ENCODE measurements around the gene STAT4. TPM values are rescaled to one million over a fixed set of nuclear protein-coding genes. Genes with fewer than 3 reads are reported as not detected.

Gene STAT4
- total RNA-seq, 4 donors from 2014 or later = 1.0 to 6.6 (median 4.4) TPM

DNA sequence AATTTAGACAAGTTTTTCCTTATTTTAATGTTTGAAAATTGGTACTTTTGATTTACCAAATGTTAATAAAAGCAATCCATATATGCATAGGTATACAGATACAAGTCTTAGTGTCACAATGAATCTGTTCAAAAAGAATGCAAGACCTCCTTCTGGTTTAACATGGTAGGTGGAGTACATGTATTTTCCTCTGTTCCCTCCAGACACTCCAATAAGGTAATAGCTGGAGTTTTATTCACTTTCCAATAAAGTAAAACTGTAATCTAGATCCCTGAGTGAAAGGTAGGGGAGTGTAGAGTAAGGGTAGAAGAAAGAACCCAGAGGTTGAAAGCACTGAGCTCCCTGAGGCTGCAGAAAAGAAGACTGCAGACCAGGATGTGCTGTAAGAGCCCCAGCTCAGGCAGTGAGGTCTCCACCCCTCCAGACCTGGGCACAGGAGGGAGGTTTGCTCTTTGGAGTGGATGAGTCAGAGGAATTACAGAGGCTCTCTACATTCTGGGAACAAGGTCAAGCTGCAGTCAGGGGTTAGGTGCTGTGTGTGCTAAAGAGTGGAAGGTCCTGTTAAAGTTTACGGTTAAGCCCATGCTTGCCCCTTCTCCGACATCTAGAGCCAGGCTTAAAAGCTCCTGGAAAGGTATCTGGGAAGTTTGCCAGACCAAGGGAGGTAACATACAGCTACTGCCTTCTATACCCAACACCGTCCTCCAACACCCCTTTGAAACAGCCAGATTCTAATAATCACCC lies 109.2 kb downstream of the STAT4 start:
- H3K36me3 ChIP-seq = no peaks in the 10 kb centered on the region
- H3K4me3 ChIP-seq (replicated peaks in 1 of 3) = no peak overlapping the region
- WGBS, 2 donors = 27 to 47% methylated on average over 3 of the region's 3 CpGs
- H3K27ac ChIP-seq = no peak overlapping the region
- intact Hi-C loops (cut with DNase I) = no loop called here
- no peaks in the 10 kb centered on the region for H3K9me3 ChIP-seq
- no peaks in the 10 kb centered on the region for H3K27me3 ChIP-seq
- peak; percentile 74 to 76 for DNase-seq
- TF ChIP-seq POLR2A (IDR thresholded peaks at IDR 0.05) = no peak
- TF ChIP-seq, protein P1, sequence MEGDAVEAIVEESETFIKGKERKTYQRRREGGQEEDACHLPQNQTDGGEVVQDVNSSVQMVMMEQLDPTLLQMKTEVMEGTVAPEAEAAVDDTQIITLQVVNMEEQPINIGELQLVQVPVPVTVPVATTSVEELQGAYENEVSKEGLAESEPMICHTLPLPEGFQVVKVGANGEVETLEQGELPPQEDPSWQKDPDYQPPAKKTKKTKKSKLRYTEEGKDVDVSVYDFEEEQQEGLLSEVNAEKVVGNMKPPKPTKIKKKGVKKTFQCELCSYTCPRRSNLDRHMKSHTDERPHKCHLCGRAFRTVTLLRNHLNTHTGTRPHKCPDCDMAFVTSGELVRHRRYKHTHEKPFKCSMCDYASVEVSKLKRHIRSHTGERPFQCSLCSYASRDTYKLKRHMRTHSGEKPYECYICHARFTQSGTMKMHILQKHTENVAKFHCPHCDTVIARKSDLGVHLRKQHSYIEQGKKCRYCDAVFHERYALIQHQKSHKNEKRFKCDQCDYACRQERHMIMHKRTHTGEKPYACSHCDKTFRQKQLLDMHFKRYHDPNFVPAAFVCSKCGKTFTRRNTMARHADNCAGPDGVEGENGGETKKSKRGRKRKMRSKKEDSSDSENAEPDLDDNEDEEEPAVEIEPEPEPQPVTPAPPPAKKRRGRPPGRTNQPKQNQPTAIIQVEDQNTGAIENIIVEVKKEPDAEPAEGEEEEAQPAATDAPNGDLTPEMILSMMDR (IDR thresholded peaks at IDR 0.05) = no peak
- peaks cover 0 to 7% of the 10 kb centered on the region in 2 donors for H3K4me1 ChIP-seq

DNA sequence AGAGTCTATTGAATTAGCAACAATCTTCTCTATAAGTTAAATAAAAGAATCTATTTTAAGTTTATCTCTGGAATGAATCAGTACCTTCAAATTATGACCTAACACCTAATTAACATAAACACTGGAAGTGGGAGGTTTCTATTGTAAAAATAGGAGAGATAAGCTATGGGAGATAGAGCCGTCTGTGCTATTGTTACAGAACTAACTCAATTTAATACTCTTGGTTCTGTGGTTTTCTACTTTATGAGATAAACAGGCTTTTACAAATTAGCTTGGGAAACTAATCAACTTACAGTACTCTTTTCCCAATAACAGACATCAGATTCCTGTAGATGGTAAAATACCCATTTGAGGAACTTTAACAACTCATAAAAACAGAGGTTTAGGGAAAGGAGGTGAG lies 111.2 kb downstream of the STAT4 start:
- 94% methylated on average over 1 of the region's 1 CpG for WGBS, 2 donors
- H3K27ac ChIP-seq = no peak overlapping the region
- no peaks in the 10 kb centered on the region for H3K9me3 ChIP-seq
- peaks cover 0 to 12% of the 10 kb centered on the region in 2 donors for H3K4me1 ChIP-seq
- DNase-seq = no peak
- H3K4me3 ChIP-seq (replicated peaks in 1 of 3) = no peak overlapping the region
- TF ChIP-seq, protein P1 (IDR thresholded peaks at IDR 0.05) = no peak
- TF ChIP-seq POLR2A (IDR thresholded peaks at IDR 0.05) = no peak
- H3K27me3 ChIP-seq = no peaks in the 10 kb centered on the region
- intact Hi-C loops (cut with DNase I) = no loop called here
- no peaks in the 10 kb centered on the region for H3K36me3 ChIP-seq

DNA sequence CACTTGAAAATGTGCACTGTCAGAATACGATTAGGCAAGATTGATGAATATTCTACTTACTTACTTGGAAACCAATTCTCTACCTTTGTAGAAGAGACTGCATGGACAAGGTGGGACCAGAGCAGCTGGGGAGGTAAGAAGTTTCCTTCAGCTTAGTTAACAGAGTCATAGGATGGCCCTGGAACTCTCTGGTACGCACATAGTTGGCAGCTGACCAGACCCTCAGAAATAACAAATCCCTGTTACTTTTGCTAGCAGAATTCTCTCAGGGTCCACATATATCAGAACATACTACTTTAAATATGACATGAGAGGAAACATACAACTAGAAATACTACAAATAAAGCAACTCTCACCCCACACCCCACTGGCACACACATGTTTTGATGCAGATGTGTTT lies 112.1 kb downstream of the STAT4 start:
- no peaks in the 10 kb centered on the region for H3K9me3 ChIP-seq
- intact Hi-C loops (cut with DNase I) = no loop called here
- H3K27ac ChIP-seq = no peak overlapping the region
- WGBS, 2 donors = 78 to 85% methylated on average over 2 of the region's 2 CpGs
- DNase-seq = peak; percentile 36 to 39
- H3K36me3 ChIP-seq = no peaks in the 10 kb centered on the region
- H3K4me1 ChIP-seq = peaks cover 0 to 12% of the 10 kb centered on the region in 2 donors
- no peak overlapping the region for H3K4me3 ChIP-seq (replicated peaks in 1 of 3)
- TF ChIP-seq POLR2A (IDR thresholded peaks at IDR 0.05) = no peak
- TF ChIP-seq, protein P1 (IDR thresholded peaks at IDR 0.05) = no peak
- H3K27me3 ChIP-seq = no peaks in the 10 kb centered on the region

DNA sequence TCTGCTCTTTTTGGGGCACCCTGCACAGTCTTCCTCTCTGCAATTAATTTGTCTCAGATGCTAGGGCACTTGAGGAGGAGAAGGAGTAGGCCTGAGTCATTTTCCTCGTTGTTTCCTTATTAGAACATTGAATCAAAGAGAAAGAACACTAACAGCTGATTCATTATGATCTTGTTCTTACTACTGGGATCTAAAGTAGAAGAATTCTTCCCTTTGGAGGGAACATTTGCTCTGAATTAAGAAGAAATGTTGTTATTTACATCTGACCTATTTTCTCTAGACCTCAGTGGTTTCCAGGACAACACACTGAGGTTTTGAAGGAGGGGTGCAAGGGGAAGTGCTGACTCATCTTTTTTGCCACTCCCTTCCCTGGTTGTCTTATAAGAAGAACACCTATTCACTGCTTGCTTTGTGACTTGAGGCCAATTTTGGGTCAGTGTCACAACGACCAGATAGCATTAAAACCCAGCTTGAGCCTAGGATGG lies 112.5 kb downstream of the STAT4 start:
- Histone ChIP-seq H3K27ac (no peak overlapping the region), H3K27me3 (no peaks in the 10 kb centered on the region), H3K9me3 (no peaks in the 10 kb centered on the region), H3K4me1 (peaks cover 0 to 12% of the 10 kb centered on the region in 2 donors), H3K36me3 (no peaks in the 10 kb centered on the region), H3K4me3 (replicated peaks in 1 of 3) (no peak overlapping the region)
- intact Hi-C loops (cut with DNase I) = no loop called here
- no peak for TF ChIP-seq POLR2A (IDR thresholded peaks at IDR 0.05)
- TF ChIP-seq, protein P1 (IDR thresholded peaks at IDR 0.05) = no peak
- WGBS, 2 donors = 62 to 77% methylated on average over 2 of the region's 2 CpGs
- no peak for DNase-seq

DNA sequence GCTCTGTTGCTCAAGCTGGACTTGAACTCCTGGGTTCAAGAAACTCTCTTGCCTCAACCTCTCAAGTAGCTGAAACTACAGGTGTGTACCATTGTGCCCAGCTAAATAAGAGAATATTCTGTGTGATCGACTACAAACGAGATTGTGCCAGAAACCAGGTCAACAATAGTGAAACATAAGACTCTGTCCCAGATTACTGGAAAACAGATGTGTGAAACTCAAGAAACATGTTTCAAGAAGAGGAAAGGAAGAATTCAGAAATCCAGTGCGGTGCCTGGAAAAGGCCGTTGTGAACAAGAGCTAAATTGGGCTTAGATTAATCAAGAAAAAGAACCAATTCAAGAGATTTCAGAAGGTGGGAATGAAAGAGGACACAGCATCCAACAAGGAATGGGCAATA lies 113.4 kb downstream of the STAT4 start:
- H3K27ac ChIP-seq = no peak overlapping the region
- no peak for TF ChIP-seq POLR2A (IDR thresholded peaks at IDR 0.05)
- TF ChIP-seq, protein P1 (IDR thresholded peaks at IDR 0.05) = no peak
- H3K36me3 ChIP-seq = no peaks in the 10 kb centered on the region
- intact Hi-C loops (cut with DNase I) = no loop called here
- H3K27me3 ChIP-seq = no peaks in the 10 kb centered on the region
- no peaks in the 10 kb centered on the region for H3K9me3 ChIP-seq
- DNase-seq = no peak
- WGBS, 2 donors = 92 to 95% methylated on average over 4 of the region's 4 CpGs
- no peak overlapping the region for H3K4me3 ChIP-seq (replicated peaks in 1 of 3)
- peaks cover 0 to 12% of the 10 kb centered on the region in 2 donors for H3K4me1 ChIP-seq

Data from thyroid gland (tissue), 4 donors.